KMS-11 (cell line): ENCODE measurements around the gene C10orf71.

Experiments
- H2AFZ ChIP-seq: fragments of 200-600 bp; sonication (generic); 2 replicates; pipeline ENCODE4 v1.6.1; 2016; ENCODE audit warnings: antibody characterized with exemption, mixed run types, low read depth
- H3K27ac ChIP-seq: fragments of 200-600 bp; sonication (generic); 2 replicates; pipeline ENCODE4 v1.6.1; 2016; ENCODE audit warnings: mild to moderate bottlenecking, mixed run types
- H3K27me3 ChIP-seq: fragments of 200-600 bp; sonication (generic); 2 replicates; pipeline ENCODE4 v1.6.1; 2017; ENCODE audit warnings: mild to moderate bottlenecking, low read depth, mixed run types, moderate library complexity; ENCODE audit not compliant: insufficient read depth
- H3K36me3 ChIP-seq: fragments of 200-600 bp; sonication (generic); 2 replicates; pipeline ENCODE4 v1.6.1; 2017; ENCODE audit warnings: mild to moderate bottlenecking, mixed run types; ENCODE audit not compliant: insufficient read depth
- H3K4me1 ChIP-seq: fragments of 200-600 bp; sonication (generic); 2 replicates; pipeline ENCODE4 v1.6.1; 2016; ENCODE audit warnings: mild to moderate bottlenecking, low read depth, mixed run types; ENCODE audit not compliant: poor library complexity, severe bottlenecking
- H3K4me2 ChIP-seq: fragments of 200-600 bp; sonication (generic); 2 replicates; pipeline ENCODE4 v1.7.0; 2016; ENCODE audit warnings: mild to moderate bottlenecking, mixed run types
- H3K4me3 ChIP-seq: fragments of 200-600 bp; sonication (generic); IDR thresholded peaks from 2 replicates; pipeline ENCODE4 v1.6.1; 2017; ENCODE audit warnings: low read depth, low read length, mixed read lengths; ENCODE audit not compliant: insufficient read depth
- H3K79me2 ChIP-seq: fragments of 200-600 bp; sonication (generic); 2 replicates; pipeline ENCODE4 v1.6.1; 2016; ENCODE audit warnings: low read depth, mixed run types; ENCODE audit not compliant: insufficient read depth
- H3K9ac ChIP-seq: fragments of 200-600 bp; sonication (generic); 2 replicates; pipeline ENCODE4 v1.6.1; 2016; ENCODE audit warnings: mild to moderate bottlenecking, mixed run types
- H4K20me1 ChIP-seq: fragments of 200-600 bp; sonication (generic); 2 replicates; pipeline ENCODE4 v1.6.1; 2016; ENCODE audit warnings: mild to moderate bottlenecking, mixed run types; ENCODE audit not compliant: insufficient read depth
- CTCF ChIP-seq: fragments of 200-600 bp; sonication (generic); conservative IDR thresholded peaks from 2 replicates; pipeline ENCODE4 v1.6.1; 2017; ENCODE audit warnings: low read depth, mild to moderate bottlenecking, antibody characterized with exemption, low read length, moderate library complexity, mixed read lengths

Gene C10orf71

GRCh38 chr10:49357910-49358309 is 58.9 kb downstream of the C10orf71 start:
- no peak overlapping the region for H2AFZ ChIP-seq
- no peak overlapping the region for H3K27ac ChIP-seq
- no peaks in the 10 kb centered on the region for H3K4me1 ChIP-seq
- no peaks in the 10 kb centered on the region for H3K36me3 ChIP-seq
- no peak overlapping the region for H3K4me3 ChIP-seq
- no peak overlapping the region for H3K9ac ChIP-seq
- H3K27me3 ChIP-seq, result no peaks in the 10 kb centered on the region
- H3K4me2 ChIP-seq, result no peak overlapping the region
- H3K79me2 ChIP-seq, result no peaks in the 10 kb centered on the region
- no peak for TF ChIP-seq CTCF
- H4K20me1 ChIP-seq, result no peaks in the 10 kb centered on the region

GRCh38 chr10:49359349-49360270 is 60.6 kb downstream of the C10orf71 start:
- H3K4me2 ChIP-seq, result no peak overlapping the region
- H3K36me3 ChIP-seq, result no peaks in the 10 kb centered on the region
- H3K9ac ChIP-seq, result no peak overlapping the region
- H3K4me3 ChIP-seq, result no peak overlapping the region
- no peaks in the 10 kb centered on the region for H3K4me1 ChIP-seq
- no peak overlapping the region for H2AFZ ChIP-seq
- H3K27me3 ChIP-seq, result no peaks in the 10 kb centered on the region
- H3K79me2 ChIP-seq, result no peaks in the 10 kb centered on the region
- no peak overlapping the region for H3K27ac ChIP-seq
- H4K20me1 ChIP-seq, result no peaks in the 10 kb centered on the region
- no peak for TF ChIP-seq CTCF

- no peak overlapping the region for H3K27ac ChIP-seq
- H3K4me3 ChIP-seq, result no peak overlapping the region
- no peak overlapping the region for H2AFZ ChIP-seq
- no peaks in the 10 kb centered on the region for H3K27me3 ChIP-seq
- H3K9ac ChIP-seq, result no peak overlapping the region
- H3K79me2 ChIP-seq, result no peaks in the 10 kb centered on the region
- no peaks in the 10 kb centered on the region for H3K36me3 ChIP-seq
- no peak for TF ChIP-seq CTCF
- no peaks in the 10 kb centered on the region for H4K20me1 ChIP-seq
- no peaks in the 10 kb centered on the region for H3K4me1 ChIP-seq
- H3K4me2 ChIP-seq, result no peak overlapping the region
Observed at GRCh38 chr10:49360271-49361177, 61.6 kb downstream of the C10orf71 start.

- Histone ChIP-seq H3K9ac (no peak overlapping the region), H3K79me2 (no peaks in the 10 kb centered on the region), H3K4me3 (no peak overlapping the region), H3K27ac (no peak overlapping the region), H3K36me3 (no peaks in the 10 kb centered on the region), H2AFZ (no peak overlapping the region), H3K27me3 (no peaks in the 10 kb centered on the region), H3K4me1 (no peaks in the 10 kb centered on the region), H3K4me2 (no peak overlapping the region), H4K20me1 (no peaks in the 10 kb centered on the region)
- no peak for TF ChIP-seq CTCF
Observed at GRCh38 chr10:49361178-49361554, 62.2 kb downstream of the C10orf71 start.
